Peyer's patch (tissue), 4 donors: ENCODE data around the gene DCLK3. TPM values are rescaled to one million over a fixed set of nuclear protein-coding genes. Genes with fewer than 3 reads are reported as not detected.

ENCODE experiments used
- DNase-seq, 3 donors: peaks; one replicate each; pipeline ENCODE4 v3.0.0-alpha.2; 2017 to 2019
- H3K27ac ChIP-seq, 4 donors: fragments of 200-600 bp; sonication (generic); one replicate each; pipeline ENCODE4 v1.5.1; 2016 to 2019
- H3K27me3 ChIP-seq, 2 donors: fragments of 200-600 bp; sonication (generic); one replicate each; pipeline ENCODE4 v1.5.1; 2019
- H3K36me3 ChIP-seq, 3 donors: fragments of 200-600 bp; sonication (generic); one replicate each; pipeline ENCODE4 v1.5.1; 2016 to 2019
- H3K4me1 ChIP-seq, 4 donors: fragments of 200-600 bp; sonication (generic); one replicate each; pipeline ENCODE4 v1.5.1; 2016 to 2019
- H3K4me3 ChIP-seq, 4 donors: fragments of 200-600 bp; sonication (generic); 1 replicate in 3 of 4; 2 replicates in 1 of 4; pipeline ENCODE4 v1.5.1; 2016 to 2019; ENCODE audit warnings: mild to moderate bottlenecking in 1 of 4
- H3K9me3 ChIP-seq, 4 donors: fragments of 200-600 bp; sonication (generic); one replicate each; pipeline ENCODE4 v1.5.1; 2016 to 2019; ENCODE audit warnings: mild to moderate bottlenecking in 1 of 4
- CTCF ChIP-seq, 6 experiments: fragments of 450-650 bp in 4 of 6; fragments of 200-600 bp in 2 of 6; sonication (generic) in 1 of 6; IDR thresholded peaks; one replicate each; pipeline ENCODE4 v1.5.1; 2017 to 2019; ENCODE audit warnings: antibody characterized with exemption in 6 of 6, mild to moderate bottlenecking in 3 of 6, moderate library complexity in 1 of 6
- POLR2A ChIP-seq, 2 donors: fragments of 450-650 bp; IDR thresholded peaks; one replicate each; pipeline ENCODE4 v1.5.1; 2017; ENCODE audit warnings: antibody characterized with exemption in 2 of 2, mild to moderate bottlenecking in 2 of 2, moderate library complexity in 2 of 2
- total RNA-seq, 4 donors: library from RNA; depleted of rRNA; stranded (reverse); fragments of >200 nt; gene quantifications; one replicate each; pipeline ENCODE4 v1.1.0, GENCODE V29; 2016

The DCLK3 gene
- total RNA-seq, 4 donors from 2014 or later = not detected

GRCh38 chr3:36693670-36694069 is 70.7 kb downstream of the DCLK3 start:
- Histone ChIP-seq H3K27me3 (no peaks in the 10 kb centered on the region), H3K27ac (no peak overlapping the region), H3K4me1 (no peaks in the 10 kb centered on the region), H3K36me3 (no peaks in the 10 kb centered on the region), H3K4me3 (no peak overlapping the region), H3K9me3 (no peaks in the 10 kb centered on the region)
- no peak for TF ChIP-seq POLR2A (IDR thresholded peaks at IDR 0.05)
- TF ChIP-seq CTCF (IDR thresholded peaks at IDR 0.05) = no peak
- no peak for DNase-seq

- no peak for TF ChIP-seq CTCF (IDR thresholded peaks at IDR 0.05)
- TF ChIP-seq POLR2A (IDR thresholded peaks at IDR 0.05) = no peak
- Histone ChIP-seq H3K9me3 (no peaks in the 10 kb centered on the region), H3K27me3 (no peaks in the 10 kb centered on the region), H3K4me1 (no peaks in the 10 kb centered on the region), H3K4me3 (no peak overlapping the region), H3K36me3 (no peaks in the 10 kb centered on the region), H3K27ac (no peak overlapping the region)
- DNase-seq = no peak
These were observed 74.8 kb downstream of the DCLK3 start for GRCh38 chr3:36689560-36689959.

- no peak overlapping the region for H3K27ac ChIP-seq
- TF ChIP-seq POLR2A (IDR thresholded peaks at IDR 0.05) (no peak), CTCF (IDR thresholded peaks at IDR 0.05) (no peak)
- no peaks in the 10 kb centered on the region for H3K4me1 ChIP-seq
- no peak for DNase-seq
- H3K4me3 ChIP-seq = no peak overlapping the region
- H3K27me3 ChIP-seq = no peaks in the 10 kb centered on the region
- no peaks in the 10 kb centered on the region for H3K36me3 ChIP-seq
- no peaks in the 10 kb centered on the region for H3K9me3 ChIP-seq
These were observed 75.5 kb downstream of the DCLK3 start for GRCh38 chr3:36688815-36689214.

GRCh38 chr3:36686516-36686915 is 77.8 kb downstream of the DCLK3 start:
- Histone ChIP-seq H3K4me3 (no peak overlapping the region), H3K27me3 (no peaks in the 10 kb centered on the region), H3K36me3 (no peaks in the 10 kb centered on the region), H3K4me1 (no peaks in the 10 kb centered on the region), H3K9me3 (no peaks in the 10 kb centered on the region), H3K27ac (no peak overlapping the region)
- TF ChIP-seq POLR2A (IDR thresholded peaks at IDR 0.05) (no peak), CTCF (IDR thresholded peaks at IDR 0.05) (no peak)
- DNase-seq = no peak

GRCh38 chr3:36681867-36682266 is 82.5 kb downstream of the DCLK3 start:
- no peak overlapping the region for H3K4me3 ChIP-seq
- H3K4me1 ChIP-seq = no peaks in the 10 kb centered on the region
- no peak for TF ChIP-seq CTCF (IDR thresholded peaks at IDR 0.05)
- H3K9me3 ChIP-seq = peaks cover 0 to 5% (median 0%) of the 10 kb centered on the region in 4 donors
- no peak overlapping the region for H3K27ac ChIP-seq
- no peak for DNase-seq
- H3K36me3 ChIP-seq = no peaks in the 10 kb centered on the region
- H3K27me3 ChIP-seq = no peaks in the 10 kb centered on the region

GRCh38 chr3:36680952-36681351 is 83.4 kb downstream of the DCLK3 start:
- H3K4me3 ChIP-seq = no peak overlapping the region
- TF ChIP-seq POLR2A (IDR thresholded peaks at IDR 0.05) (no peak), CTCF (IDR thresholded peaks at IDR 0.05) (no peak)
- no peaks in the 10 kb centered on the region for H3K36me3 ChIP-seq
- H3K4me1 ChIP-seq = no peaks in the 10 kb centered on the region
- H3K27me3 ChIP-seq = no peaks in the 10 kb centered on the region
- no peak overlapping the region for H3K27ac ChIP-seq
- H3K9me3 ChIP-seq = peaks cover 0 to 5% (median 0%) of the 10 kb centered on the region in 4 donors
- no peak for DNase-seq
